HEK293 (cell line): ENCODE data around the gene AKR1B15.
"Not testable (repeated sequence)": the region's sequence is repeated elsewhere in the genome, so short reads cannot be mapped to it uniquely, and the experiment has no call there.

Experiments
- CTCF ChIA-PET: fragments of 350-600 bp; formaldehyde crosslinking; extraction: SDS; loops from one replicate; lab custom pipeline; 2021; ENCODE audit warnings: antibody characterized with exemption; lab: Yijun Ruan, JAX
- POLR2A ChIA-PET: fragments of 300-600 bp; formaldehyde crosslinking; extraction: SDS; loops from one replicate; lab custom pipeline; 2020; ENCODE audit warnings: antibody characterized with exemption, inconsistent platforms; lab: Yijun Ruan, JAX
- H3K27ac ChIP-seq: fragments of 200-500 bp; sonication (Bioruptor generic); 2 replicates; pipeline ENCODE4 v1.5.1; 2014; ENCODE audit warnings: low read depth, low read length, control low read depth, inconsistent platforms; ENCODE audit errors: extremely low read depth
- H3K36me3 ChIP-seq, 2 experiments: fragments of 200-500 bp in 1 of 2; sonication (Bioruptor generic) in 1 of 2; 1 replicate in 1 of 2; 2 replicates in 1 of 2; pipeline ENCODE4 v1.5.1; 2014 to 2017; ENCODE audit warnings: inconsistent platforms in 2 of 2, low read length in 2 of 2; ENCODE audit not compliant: control insufficient read depth in 2 of 2, insufficient read depth in 1 of 2
- H3K4me1 ChIP-seq: fragments of 200-500 bp; sonication (Bioruptor generic); 2 replicates; pipeline ENCODE4 v1.5.1; 2014; ENCODE audit warnings: mild to moderate bottlenecking, low read length, inconsistent platforms; ENCODE audit not compliant: control insufficient read depth, insufficient read depth
- H3K4me3 ChIP-seq: 2 replicates; pipeline ENCODE4 v1.5.1; 2011; ENCODE audit warnings: low read depth, mild to moderate bottlenecking, control low read depth, low read length, moderate library complexity
- H3K9me3 ChIP-seq: fragments of 200-500 bp; sonication (Bioruptor generic); 2 replicates; pipeline ENCODE4 v1.5.1; 2014; ENCODE audit warnings: low read depth, low read length, inconsistent platforms; ENCODE audit not compliant: control insufficient read depth, insufficient read depth
- BCL11B ChIP-seq: fragments of 450-650 bp; formaldehyde crosslinking; IDR thresholded peaks from 2 replicates; pipeline ENCODE4 v1.5.1; 2016; ENCODE audit warnings: low read depth, missing biosample characterization, missing genetic modification characterization
- KLF10 ChIP-seq: fragments of 450-650 bp; IDR thresholded peaks from 2 replicates; pipeline ENCODE4 v1.5.1; 2018; ENCODE audit warnings: missing biosample characterization, mild to moderate bottlenecking, missing genetic modification characterization
- OSR2 ChIP-seq: fragments of 450-650 bp; formaldehyde crosslinking; IDR thresholded peaks from 2 replicates; pipeline ENCODE4 v1.5.1; 2016; ENCODE audit warnings: missing biosample characterization, missing genetic modification characterization
- SETDB1 ChIP-seq: IDR thresholded peaks from one replicate; pipeline ENCODE4 v1.6.1; 2017; ENCODE audit warnings: mild to moderate bottlenecking, low read length, moderate library complexity, mixed read lengths; ENCODE audit not compliant: insufficient read length
- SP7 ChIP-seq: fragments of 450-650 bp; formaldehyde crosslinking; IDR thresholded peaks from 2 replicates; pipeline ENCODE4 v1.5.1; 2016; ENCODE audit warnings: missing biosample characterization, missing genetic modification characterization
- ZFP69B ChIP-seq: fragments of 450-650 bp; formaldehyde crosslinking; IDR thresholded peaks from 2 replicates; pipeline ENCODE4 v1.5.1; 2016; ENCODE audit warnings: missing biosample characterization, missing genetic modification characterization
- ZNF175 ChIP-seq: fragments of 450-650 bp; formaldehyde crosslinking; IDR thresholded peaks from 2 replicates; pipeline ENCODE4 v1.5.1; 2016; ENCODE audit warnings: missing biosample characterization, missing genetic modification characterization
- ZNF239 ChIP-seq: fragments of 450-650 bp; formaldehyde crosslinking; IDR thresholded peaks from 2 replicates; pipeline ENCODE4 v1.5.1; 2016; ENCODE audit warnings: missing biosample characterization, missing genetic modification characterization
- ZNF391 ChIP-seq: fragments of 450-650 bp; formaldehyde crosslinking; IDR thresholded peaks from 2 replicates; pipeline ENCODE4 v1.5.1; 2016; ENCODE audit warnings: low read depth, missing biosample characterization, missing genetic modification characterization, borderline replicate concordance
- ZNF404 ChIP-seq: fragments of 450-650 bp; formaldehyde crosslinking; IDR thresholded peaks from 2 replicates; pipeline ENCODE4 v1.5.1; 2017; ENCODE audit warnings: missing biosample characterization, missing genetic modification characterization
- ZNF48 ChIP-seq: fragments of 450-650 bp; formaldehyde crosslinking; IDR thresholded peaks from 2 replicates; pipeline ENCODE4 v1.5.1; 2016; ENCODE audit warnings: missing biosample characterization, missing genetic modification characterization
- ZNF548 ChIP-seq: fragments of 450-650 bp; formaldehyde crosslinking; IDR thresholded peaks from 2 replicates; pipeline ENCODE4 v1.5.1; 2016; ENCODE audit warnings: missing biosample characterization, missing genetic modification characterization
- ZNF621 ChIP-seq: fragments of 450-650 bp; formaldehyde crosslinking; IDR thresholded peaks from 2 replicates; pipeline ENCODE4 v1.5.1; 2017; ENCODE audit warnings: missing biosample characterization, missing genetic modification characterization
- ZNF624 ChIP-seq: fragments of 450-650 bp; formaldehyde crosslinking; IDR thresholded peaks from 2 replicates; pipeline ENCODE4 v1.5.1; 2017; ENCODE audit warnings: missing biosample characterization, missing genetic modification characterization
- ZNF664 ChIP-seq: fragments of 450-650 bp; formaldehyde crosslinking; IDR thresholded peaks from 2 replicates; pipeline ENCODE4 v1.5.1; 2016; ENCODE audit warnings: missing biosample characterization, missing genetic modification characterization
- TF ChIP-seq, protein P1 (sequence below): fragments of 450-650 bp; formaldehyde crosslinking; IDR thresholded peaks from 2 replicates; pipeline ENCODE4 v1.5.1; 2016; ENCODE audit warnings: missing biosample characterization, missing genetic modification characterization
- TF ChIP-seq, protein P2 (sequence below): fragments of 450-650 bp; formaldehyde crosslinking; IDR thresholded peaks from 2 replicates; pipeline ENCODE4 v1.5.1; 2016; ENCODE audit warnings: missing biosample characterization, missing genetic modification characterization
- TF ChIP-seq, protein P3 (sequence below): fragments of 450-650 bp; formaldehyde crosslinking; IDR thresholded peaks from 2 replicates; pipeline ENCODE4 v1.5.1; 2016; ENCODE audit warnings: missing biosample characterization, missing genetic modification characterization

AKR1B15 gene

DNA sequence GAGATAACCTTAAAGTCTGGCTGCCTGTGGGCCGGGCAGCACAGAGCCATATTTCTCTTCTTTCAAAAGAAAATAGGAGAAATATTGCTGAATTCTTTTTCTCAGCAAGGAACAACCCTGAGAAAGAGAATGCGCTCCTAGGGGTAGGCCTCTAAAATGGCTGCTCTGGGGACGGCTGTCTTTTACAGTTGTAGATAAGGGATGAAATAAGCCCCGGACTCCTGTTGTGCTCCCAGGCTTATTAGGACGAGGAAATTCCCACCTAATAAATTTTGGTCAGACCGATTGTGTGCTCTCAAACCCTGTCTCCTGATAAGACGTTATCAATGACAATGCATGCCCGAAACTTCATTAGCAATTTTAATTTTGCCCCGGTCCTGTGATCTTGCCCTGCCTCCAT lies 21.1 kb downstream of the AKR1B15 start:
- H3K9me3 ChIP-seq, H3K27ac ChIP-seq, POLR2A ChIA-PET, H3K4me1 ChIP-seq, H3K36me3 ChIP-seq, H3K4me3 ChIP-seq: not testable (repeated sequence)
- peak; percentile 63 for TF ChIP-seq SETDB1
- CTCF ChIA-PET, result interaction anchor here (0.9 kb wide), 1 partner anchor 22 kb away, joined by 3 read pairs; no protein-coding TSS in a partner anchor

DNA sequence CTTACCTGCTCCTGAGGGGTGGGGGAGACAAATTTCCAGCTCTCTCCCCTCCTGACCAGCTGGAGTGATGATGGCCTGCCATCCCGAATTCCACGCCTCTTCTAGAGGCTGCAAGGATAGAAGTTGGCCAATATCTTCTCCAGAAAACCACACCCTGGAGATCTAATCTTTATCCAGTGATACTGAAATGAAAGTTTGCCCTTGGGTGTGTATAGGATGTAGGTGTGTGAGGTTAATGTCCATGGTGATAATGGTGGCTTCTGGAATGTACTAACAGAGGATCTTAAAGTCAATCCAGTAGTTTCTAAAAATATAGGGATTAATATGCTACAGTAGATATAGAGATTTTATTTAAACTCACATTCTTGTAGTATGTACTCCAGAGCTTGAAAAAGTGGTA lies 22.2 kb downstream of the AKR1B15 start:
- Histone ChIP-seq H3K4me1 (no peaks in the 10 kb centered on the region), H3K36me3 (no peaks in the 10 kb centered on the region), H3K9me3 (no peaks in the 10 kb centered on the region), H3K4me3 (no peak overlapping the region), H3K27ac (no peak overlapping the region)
- TF ChIP-seq KLF10, result no peak
- no peak for TF ChIP-seq ZNF175
- TF ChIP-seq ZNF239, result no peak
- TF ChIP-seq ZNF621 (tag by site-specific recombination), result no peak
- no peak for TF ChIP-seq SP7 (tag by site-specific recombination)
- no peak for TF ChIP-seq ZNF404 (tag by site-specific recombination)
- TF ChIP-seq BCL11B (tag by site-specific recombination), result no peak
- TF ChIP-seq ZNF548 (tag by site-specific recombination), result no peak
- TF ChIP-seq ZNF48 (tag by site-specific recombination), result no peak
- TF ChIP-seq ZNF391 (tag by site-specific recombination), result no peak
- TF ChIP-seq OSR2, result no peak
- TF ChIP-seq ZFP69B, result no peak
- TF ChIP-seq, protein P1, sequence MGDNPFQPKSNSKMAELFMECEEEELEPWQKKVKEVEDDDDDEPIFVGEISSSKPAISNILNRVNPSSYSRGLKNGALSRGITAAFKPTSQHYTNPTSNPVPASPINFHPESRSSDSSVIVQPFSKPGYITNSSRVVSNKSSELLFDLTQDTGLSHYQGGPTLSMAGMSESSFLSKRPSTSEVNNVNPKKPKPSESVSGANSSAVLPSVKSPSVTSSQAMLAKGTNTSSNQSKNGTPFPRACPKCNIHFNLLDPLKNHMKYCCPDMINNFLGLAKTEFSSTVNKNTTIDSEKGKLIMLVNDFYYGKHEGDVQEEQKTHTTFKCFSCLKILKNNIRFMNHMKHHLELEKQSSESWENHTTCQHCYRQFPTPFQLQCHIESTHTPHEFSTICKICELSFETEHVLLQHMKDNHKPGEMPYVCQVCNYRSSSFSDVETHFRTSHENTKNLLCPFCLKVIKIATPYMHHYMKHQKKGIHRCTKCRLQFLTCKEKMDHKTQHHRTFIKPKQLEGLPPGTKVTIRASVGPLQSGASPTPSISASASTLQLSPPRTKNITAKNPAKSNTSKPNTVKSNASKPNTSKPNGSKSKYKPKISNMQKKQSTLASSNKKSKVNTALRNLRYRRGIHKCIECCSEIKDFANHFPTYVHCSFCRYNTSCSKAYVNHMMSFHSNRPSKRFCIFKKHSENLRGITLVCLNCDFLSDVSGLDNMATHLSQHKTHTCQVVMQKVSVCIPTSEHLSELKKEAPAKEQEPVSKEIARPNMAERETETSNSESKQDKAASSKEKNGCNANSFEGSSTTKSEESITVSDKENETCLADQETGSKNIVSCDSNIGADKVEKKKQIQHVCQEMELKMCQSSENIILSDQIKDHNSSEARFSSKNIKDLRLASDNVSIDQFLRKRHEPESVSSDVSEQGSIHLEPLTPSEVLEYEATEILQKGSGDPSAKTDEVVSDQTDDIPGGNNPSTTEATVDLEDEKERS (tag by site-specific recombination), result no peak
- TF ChIP-seq, protein P2, sequence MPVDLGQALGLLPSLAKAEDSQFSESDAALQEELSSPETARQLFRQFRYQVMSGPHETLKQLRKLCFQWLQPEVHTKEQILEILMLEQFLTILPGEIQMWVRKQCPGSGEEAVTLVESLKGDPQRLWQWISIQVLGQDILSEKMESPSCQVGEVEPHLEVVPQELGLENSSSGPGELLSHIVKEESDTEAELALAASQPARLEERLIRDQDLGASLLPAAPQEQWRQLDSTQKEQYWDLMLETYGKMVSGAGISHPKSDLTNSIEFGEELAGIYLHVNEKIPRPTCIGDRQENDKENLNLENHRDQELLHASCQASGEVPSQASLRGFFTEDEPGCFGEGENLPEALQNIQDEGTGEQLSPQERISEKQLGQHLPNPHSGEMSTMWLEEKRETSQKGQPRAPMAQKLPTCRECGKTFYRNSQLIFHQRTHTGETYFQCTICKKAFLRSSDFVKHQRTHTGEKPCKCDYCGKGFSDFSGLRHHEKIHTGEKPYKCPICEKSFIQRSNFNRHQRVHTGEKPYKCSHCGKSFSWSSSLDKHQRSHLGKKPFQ (tag by site-specific recombination), result no peak
- no peak for TF ChIP-seq ZNF624 (tag by site-specific recombination)
- no peak for TF ChIP-seq ZNF664 (tag by site-specific recombination)
- TF ChIP-seq, protein P3, sequence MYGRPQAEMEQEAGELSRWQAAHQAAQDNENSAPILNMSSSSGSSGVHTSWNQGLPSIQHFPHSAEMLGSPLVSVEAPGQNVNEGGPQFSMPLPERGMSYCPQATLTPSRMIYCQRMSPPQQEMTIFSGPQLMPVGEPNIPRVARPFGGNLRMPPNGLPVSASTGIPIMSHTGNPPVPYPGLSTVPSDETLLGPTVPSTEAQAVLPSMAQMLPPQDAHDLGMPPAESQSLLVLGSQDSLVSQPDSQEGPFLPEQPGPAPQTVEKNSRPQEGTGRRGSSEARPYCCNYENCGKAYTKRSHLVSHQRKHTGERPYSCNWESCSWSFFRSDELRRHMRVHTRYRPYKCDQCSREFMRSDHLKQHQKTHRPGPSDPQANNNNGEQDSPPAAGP (tag by site-specific recombination), result no peak
- CTCF ChIA-PET, result interaction anchor here (0.9 kb wide), 1 partner anchor 138 kb away, joined by 3 read pairs; no protein-coding TSS in a partner anchor
- POLR2A ChIA-PET, result no interaction called here
